ENCODE results near the gene SPPL2B.

- TF ChIP-seq CTCF (IDR thresholded peaks at IDR 0.05) = no peak
- no peak for TF ChIP-seq POLR2A (IDR thresholded peaks at IDR 0.05)
Observed at GRCh38 chr19:2323707-2324106, 4.8 kb upstream of the SPPL2B start.

All from right lobe of liver (tissue), 4 donors.